Hematopoietic multipotent progenitor cell treated with erythropoietin and hydrocortisone succinate and interleukin-3 and kit ligand, for 15 days (in vitro differentiated cells): ENCODE data around the gene OR56B1.
"Not testable (repeated sequence)": the region's sequence is repeated elsewhere in the genome, so short reads cannot be mapped to it uniquely, and the experiment has no call there.

ENCODE experiments used
- DNase-seq: peaks from one replicate; pipeline ENCODE4 v3.0.0-alpha.2; 2015; ENCODE audit warnings: low spot score

Gene OR56B1, protein sequence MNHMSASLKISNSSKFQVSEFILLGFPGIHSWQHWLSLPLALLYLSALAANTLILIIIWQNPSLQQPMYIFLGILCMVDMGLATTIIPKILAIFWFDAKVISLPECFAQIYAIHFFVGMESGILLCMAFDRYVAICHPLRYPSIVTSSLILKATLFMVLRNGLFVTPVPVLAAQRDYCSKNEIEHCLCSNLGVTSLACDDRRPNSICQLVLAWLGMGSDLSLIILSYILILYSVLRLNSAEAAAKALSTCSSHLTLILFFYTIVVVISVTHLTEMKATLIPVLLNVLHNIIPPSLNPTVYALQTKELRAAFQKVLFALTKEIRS

DNA sequence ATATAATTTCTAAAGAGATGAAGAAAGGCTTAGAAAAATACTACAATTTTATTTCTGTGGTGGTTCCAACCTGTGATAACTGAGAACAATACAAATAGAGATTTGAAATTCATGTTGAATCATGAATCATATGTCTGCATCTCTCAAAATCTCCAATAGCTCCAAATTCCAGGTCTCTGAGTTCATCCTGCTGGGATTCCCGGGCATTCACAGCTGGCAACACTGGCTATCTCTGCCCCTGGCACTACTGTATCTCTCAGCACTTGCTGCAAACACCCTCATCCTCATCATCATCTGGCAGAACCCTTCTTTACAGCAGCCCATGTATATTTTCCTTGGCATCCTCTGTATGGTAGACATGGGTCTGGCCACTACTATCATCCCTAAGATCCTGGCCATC is at the start of gene OR56B1:
OR56B1 (plus strand) TSS at position 53 of the 400 bp plus-strand sequence; CDS start at position 122, 69 bp downstream.
- no peak for DNase-seq

DNA sequence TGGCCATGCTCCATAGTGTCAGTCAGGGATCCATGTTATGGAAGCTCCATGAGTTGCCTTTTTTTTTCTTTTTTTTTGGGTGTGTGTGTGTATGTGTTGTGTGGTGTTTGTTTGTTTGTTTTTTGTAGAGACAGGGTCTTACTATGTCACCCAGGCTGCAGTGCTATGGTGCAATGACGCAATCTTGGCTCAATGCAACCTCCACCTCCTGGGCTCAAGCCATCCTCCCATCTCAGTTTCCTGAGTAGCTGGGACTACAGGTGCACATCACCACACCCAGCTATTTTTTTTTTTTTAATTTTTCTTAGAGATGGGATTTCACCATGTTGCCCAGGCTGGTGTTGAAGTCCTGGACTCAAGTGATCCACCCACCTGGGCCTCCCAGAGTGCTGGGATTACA is 47.8 kb upstream of the OR56B1 start:
- no peak for DNase-seq

DNA sequence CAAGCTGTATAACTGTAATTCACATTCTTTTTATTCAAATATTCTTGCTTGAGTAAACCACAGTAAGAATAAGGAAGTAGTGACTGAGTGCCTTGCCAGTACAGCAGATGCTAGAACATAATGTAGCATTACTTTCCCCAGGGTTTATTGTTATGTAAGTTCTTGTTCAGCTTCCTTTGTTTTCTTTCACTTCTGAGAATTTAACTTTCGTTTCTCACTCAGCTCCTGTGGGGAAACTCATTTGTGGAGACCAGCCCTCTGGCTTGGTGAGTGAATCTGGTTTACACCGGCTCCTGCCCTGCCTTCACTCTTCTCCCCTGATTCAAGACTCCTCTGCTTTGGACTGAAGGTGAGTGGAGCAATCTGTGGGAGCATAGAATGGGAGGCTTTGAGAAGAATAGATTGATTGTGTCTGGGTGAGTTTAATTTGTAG is 46.7 kb upstream of the OR56B1 start, which contains the start of gene TRIM22:
TRIM22 (plus strand) TSS at position 240 of the 433 bp plus-strand sequence. CDS start 6,443 bp downstream, outside the sequence.
- DNase-seq, result peak; percentile 27

DNA sequence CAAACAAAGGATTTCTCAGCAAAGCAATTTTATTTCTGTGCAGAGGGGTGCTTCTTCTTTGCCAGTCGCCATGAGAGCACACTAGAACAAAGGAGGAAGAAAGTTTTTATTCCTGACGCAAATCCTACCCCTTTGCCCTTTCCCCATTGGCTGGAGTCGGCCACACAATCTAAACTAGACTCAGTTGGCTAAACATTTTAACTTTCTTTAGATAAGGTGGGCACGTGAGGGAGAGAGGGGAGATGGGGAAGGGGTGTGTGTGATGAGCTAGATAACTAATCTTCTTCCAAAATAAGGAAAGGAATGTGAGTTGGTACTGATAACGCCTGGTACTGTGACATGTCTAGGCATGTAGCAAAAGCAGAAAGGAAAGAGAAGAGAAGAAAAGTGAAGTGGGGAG is 46.0 kb upstream of the OR56B1 start:
- peak; percentile 29 for DNase-seq

DNA sequence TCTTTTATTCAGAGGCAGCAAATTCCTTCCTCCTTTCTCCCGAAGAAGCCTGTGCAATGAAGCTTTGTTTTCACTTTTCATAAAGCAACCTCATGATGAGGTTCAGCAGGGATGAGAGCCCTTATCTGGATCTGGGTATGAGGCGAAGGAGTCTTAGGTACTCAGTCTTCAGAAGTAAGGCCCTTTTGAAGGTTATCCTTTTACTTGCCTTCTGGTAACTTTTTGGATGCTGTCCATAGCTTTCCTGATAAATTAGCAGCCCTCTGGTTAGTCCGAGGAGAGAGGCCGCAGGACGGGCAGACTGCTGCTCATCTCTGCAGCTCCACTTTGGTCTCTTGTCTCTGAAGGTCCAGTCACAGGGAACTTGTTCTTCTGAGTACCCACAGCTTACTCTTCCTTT is 45.5 kb upstream of the OR56B1 start:
- peak; percentile 47 for DNase-seq

DNA sequence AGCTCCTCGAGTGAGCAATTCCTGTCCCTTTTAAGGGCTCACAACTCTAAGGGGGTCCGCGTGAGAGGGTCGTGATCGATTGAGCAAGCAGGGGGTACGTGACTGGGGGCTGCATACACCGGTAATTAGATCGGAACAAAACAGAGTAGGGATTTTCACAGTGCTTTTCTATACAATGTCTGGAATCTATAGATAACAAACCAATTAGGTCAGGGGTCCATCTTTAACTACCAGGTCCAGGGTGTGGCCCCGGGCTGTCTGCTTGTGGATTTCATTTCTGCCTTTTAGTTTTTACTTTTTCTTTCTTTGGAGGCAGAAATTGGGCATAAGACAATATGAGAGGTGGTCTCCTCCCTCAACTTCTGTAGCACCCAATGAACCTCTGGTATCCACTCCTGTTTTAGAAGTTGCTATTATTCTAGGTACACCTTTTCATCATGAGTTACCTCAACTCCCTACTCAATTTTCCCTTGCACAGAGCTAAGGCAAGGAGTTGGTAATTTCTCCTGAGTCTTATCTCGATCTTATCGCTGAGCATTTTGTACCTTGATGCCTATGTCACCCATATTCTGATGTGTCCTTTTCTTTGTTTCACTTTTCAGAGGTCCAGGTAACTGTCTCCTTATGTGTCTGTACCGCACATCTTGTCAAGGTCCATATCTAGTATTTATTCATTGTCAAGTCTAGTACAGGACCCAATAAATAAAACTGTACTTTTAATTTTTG is 44.8 kb upstream of the OR56B1 start:
- not testable (repeated sequence) for DNase-seq

DNA sequence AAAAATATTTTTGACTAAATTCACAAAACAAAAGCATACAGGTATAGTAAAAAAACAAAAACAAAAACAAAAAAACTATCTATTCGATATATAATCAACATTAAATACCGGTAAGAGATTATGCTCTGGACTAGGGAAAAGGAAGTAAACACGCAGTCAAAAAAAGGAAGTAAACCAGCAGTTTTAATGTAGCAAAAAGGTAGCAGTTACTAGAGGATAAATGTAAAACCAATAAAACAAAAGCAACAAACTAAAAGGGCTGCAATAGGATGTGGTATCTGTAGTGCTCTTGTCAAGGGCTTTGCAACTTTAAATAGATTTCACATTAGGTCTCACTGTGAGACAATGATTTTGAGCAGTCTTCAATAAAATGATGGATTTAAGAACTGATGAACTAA is 44.3 kb upstream of the OR56B1 start:
- DNase-seq, result no peak

DNA sequence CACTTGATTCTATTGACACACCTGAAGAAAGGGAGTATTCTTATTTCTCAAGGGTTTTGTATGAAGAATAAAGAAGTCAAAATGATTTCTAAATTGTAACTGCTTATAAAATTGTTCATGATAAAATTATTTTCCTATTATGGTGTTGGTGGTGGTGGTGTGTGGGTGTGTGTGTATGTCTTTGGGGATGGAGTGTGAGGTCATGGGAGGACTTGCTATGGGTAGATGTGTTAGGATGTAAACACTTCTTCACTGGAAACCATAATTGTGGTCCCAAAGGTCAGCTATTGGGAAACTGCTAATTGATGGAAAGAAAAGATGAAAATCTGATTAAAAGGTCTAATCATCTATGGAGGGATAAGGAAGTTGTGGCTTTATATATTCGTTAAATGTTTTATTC is 41.6 kb upstream of the OR56B1 start:
- DNase-seq, result no peak

DNA sequence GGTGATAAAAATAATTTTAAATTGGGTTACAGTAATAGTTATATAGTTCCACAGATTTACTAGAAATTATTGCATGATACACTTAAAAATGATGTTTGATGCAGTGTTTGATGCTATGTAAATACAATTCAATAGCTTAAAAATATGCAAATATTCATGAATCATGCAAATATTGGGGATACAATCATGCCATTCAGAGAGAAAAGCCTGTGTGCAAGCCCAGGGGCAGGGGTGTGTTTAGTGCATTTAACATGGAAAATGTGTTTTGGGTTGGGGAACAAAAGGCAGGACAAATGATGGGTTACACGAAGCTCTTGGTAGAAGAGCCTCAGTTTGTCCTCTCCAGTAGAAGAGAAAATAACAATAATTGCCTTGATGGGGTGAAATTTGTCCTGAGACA is 40.7 kb upstream of the OR56B1 start:
- DNase-seq, result no peak

DNA sequence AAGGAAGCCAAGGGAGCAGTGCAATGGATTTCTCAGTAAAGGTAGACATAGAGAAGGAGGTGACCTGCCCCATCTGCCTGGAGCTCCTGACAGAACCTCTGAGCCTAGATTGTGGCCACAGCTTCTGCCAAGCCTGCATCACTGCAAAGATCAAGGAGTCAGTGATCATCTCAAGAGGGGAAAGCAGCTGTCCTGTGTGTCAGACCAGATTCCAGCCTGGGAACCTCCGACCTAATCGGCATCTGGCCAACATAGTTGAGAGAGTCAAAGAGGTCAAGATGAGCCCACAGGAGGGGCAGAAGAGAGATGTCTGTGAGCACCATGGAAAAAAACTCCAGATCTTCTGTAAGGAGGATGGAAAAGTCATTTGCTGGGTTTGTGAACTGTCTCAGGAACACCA is 40.0 kb upstream of the OR56B1 start:
- DNase-seq, result no peak

DNA sequence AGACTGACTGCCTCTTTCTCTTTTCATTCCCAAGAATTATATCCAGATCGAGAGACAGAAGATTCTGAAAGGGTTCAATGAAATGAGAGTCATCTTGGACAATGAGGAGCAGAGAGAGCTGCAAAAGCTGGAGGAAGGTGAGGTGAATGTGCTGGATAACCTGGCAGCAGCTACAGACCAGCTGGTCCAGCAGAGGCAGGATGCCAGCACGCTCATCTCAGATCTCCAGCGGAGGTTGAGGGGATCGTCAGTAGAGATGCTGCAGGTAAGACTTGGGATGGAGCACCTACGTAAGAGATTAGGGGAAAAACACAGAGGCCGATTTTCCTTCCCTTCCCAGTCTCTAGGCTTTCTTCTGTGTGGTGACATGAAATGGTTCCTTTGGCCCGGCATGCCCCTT is 38.0 kb upstream of the OR56B1 start:
- no peak for DNase-seq

DNA sequence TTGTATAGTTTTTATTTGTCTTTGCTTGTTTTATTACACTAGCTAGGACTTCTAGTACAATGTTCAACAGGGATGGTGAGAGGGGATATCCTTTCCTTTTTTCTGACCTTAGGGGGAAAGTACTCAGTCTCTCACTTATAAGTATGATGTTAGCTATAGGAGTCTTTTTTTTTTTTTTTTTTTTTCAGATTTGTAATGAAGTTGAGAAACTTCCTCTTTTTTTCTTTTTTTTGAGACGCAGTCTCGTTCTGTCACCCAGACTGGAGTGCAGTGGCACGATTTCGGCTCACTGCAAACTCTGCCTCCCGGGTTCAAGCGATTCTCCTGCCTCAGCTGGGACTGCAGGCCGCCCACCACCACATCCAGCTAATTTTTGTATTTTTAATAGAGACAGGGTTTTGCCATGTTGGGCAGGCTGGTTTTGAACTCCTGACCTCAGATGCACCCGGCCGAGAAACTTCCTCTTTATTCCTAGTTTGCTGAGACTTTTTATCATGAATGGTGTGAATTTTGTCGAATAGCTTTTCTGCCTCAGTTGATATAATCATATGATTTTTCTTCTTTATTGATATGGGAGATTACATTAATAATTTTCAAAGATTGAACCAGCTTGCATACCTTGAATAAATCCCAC is 35.7 kb upstream of the OR56B1 start:
- DNase-seq, result no peak

DNA sequence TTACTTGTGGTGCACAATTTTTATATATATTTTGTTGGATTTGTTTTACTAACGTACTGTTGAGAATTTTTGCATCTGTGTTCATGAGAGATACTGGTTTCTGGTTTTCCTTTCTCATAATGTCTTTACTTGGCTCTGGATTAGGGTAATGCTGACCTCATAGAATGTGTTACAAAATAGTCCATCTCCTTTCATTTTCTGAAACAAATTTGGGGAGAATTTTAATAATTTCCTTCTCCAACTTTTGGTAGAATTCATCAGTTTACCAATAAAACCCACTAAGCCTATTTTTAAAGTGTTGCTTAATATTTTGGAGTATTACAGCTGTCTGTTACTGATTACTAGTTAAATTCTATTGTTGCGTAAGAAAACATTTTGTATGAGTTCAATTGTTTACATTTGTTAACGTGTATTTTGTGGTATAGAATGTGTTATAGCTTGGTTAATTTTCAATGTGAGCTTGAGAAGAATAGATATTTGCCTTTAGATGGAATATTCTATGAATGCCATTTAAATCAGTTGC is 35.1 kb upstream of the OR56B1 start:
- DNase-seq, result no peak

DNA sequence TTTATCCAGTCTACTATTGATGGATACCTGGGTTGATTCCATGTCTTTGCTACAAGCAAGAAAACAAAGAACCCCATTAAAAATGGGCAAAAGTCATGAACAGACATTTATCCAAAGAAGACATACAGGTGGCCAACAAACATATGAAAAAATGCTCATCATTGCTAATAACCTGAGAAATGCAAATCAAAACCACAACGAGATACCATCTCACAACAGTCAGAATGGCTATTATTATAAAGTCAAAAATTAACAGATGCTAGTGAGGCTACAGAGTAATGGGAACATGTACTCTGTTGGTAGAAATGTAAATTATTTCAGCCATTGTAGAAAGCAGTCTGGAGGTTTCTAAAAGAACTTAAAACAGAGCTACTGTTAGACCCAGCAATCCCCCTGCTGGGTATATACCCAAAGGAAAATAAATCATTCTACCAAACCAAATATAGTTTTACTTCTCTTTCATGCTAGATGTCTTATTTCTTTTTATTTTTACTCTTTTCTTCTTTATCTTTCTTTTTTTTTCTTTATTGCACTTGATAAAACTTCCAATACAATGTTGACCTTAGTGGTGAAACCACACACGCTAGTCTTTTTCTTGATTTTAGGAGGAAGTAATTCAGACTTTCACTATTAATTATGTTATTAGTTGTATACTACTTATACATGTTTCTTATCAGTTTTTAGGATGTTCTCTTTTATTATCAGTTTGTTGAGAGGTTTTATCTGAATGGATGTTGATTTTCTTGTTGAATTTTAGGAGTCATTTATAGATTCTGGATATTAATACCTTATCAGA is 32.3 kb upstream of the OR56B1 start:
- DNase-seq, result no peak

DNA sequence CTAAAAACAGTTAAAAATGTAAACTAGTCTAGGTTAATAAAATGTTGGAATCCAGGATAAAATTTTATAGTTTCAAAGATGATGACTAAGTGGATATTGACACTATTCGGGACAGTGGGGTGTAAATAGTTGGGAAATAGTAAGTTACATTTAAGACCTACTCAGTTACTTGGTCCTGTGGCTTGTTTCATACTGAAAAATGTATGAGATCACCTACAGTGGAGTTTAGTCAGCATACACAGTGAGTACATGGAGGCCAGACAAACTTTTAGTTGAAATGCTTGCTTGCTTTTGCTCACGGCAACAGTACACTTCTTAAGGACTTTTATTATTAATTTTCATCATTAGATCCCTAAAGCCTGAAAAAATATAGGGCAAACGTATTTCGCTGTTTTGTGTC is 30.6 kb upstream of the OR56B1 start:
- DNase-seq, result no peak

DNA sequence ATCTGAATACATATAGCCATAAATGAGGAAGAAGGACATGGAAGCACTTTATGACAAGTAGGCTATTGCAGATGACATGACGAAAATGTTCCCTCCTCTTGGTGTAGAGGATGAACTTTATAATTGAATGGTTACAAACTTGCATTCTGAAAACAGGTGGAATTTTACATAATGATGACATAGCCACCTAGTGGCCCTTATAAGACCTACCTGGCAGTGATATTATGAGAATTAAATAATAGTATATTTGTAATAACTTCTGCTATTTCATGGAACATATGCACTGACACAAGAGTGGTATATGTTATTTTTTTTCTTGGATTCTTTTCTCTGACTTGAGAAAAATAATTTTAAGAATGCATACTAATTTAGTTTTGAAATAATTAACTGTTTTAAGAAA is 23.7 kb upstream of the OR56B1 start:
- DNase-seq, result peak; percentile 43

DNA sequence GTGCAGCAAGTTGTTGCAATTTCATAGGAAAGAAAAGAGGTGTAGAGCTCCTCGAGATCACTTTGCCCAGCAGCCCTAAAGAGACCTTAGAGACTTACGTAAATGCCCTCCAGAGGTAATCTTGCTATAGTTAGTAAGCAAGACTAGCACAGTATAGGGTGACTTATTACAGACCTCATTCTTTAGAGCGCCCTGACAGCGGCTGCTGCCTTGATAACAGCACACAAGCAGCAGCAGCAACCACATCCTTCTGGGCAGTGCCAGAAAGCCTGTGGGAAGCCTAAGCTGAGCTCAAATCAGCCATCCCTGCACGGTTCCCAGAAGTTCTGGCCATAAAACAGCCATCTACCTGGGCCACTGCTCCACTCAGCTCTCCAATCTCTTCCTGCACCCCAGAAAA is 22.6 kb upstream of the OR56B1 start:
- DNase-seq, result no peak

DNA sequence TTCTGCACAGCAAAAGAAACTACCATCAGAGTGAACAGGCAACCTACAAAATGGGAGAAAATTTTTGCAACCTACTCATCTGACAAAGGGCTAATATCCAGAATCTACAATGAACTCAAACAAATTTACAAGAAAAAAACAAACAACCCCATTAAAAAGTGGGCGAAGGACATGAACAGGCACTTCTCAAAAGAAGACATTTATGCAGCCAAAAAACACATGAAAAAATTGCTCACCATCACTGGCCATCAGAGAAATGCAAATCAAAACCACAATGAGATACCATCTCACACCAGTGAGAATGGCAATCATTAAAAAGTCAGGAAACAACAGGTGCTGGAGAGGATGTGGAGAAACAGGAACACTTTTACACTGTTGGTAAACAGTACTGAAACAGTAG is 19.7 kb upstream of the OR56B1 start:
- DNase-seq, result not testable (repeated sequence)

DNA sequence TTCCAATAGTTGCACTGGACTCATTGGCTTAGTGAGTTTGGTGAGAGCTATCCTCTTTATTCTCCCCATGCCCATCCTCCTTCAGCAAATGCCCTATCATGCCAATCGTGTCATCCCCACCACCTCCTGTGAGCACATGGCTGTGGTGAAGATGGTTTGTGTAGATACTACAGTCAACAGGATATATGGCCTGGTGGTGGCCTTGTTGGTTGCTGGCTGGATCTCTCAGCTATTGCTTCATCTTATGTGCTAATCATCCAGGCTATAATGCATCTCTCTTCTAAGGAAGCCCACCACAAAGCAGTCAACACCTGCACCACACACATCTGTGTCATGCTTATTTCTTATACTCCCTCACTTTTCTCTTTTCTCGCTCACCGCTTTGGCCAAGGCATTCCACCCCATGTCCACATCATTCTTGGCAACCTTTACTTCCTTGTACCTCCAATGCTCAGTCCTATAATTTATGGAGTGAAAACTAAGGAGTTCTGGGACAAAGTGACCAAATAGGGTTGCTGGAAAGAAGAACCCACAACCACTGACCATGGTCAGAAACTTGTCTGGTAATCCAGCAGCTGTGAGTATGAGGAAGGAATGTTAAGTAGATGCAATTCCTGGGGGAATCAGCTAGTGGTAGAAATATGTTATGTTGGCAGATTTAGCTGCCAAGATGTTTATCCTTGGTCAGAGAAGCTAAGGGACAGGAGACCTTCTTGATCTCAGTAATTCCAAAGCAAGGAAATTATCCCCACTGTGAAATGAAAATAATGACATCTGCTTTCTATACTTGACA is 16.3 kb upstream of the OR56B1 start:
- DNase-seq, result no peak

DNA sequence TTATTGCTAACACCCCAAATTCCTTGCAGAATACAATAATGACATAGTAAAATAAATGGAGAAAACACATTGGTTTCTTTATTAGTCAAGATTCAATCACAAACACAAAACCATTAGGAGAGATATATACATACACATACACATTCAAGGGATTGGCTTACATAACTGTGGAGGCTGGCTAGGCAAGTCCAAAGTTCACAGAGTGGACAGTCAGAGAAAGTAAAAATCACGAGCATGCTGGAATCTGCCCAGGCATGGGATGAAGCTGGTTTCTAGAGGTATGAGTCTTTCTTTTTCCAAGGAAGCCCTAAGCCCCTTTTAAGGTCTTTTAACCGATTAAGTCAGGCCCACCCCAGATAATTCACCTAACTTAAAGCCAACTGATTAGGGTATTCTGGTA is 13.6 kb upstream of the OR56B1 start:
- no peak for DNase-seq

DNA sequence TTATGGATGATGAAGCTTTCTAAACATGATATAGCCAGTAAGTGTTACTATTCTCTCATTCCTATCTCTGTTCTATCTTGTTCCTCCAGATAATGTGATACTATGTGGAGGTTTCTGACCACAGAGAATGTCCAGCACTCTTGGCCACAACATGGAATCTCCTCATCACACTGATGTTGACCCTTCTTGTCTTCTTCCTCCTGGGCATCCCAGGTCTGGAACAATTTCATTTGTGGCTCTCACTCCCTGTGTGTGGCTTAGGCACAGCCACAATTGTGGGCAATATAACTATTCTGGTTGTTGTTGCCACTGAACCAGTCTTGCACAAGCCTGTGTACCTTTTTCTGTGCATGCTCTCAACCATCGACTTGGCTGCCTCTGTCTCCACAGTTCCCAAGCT is 9.9 kb upstream of the OR56B1 start:
- DNase-seq, result no peak
